HFF-Myc (cell line): ENCODE results near the gene HEXIM2.

Experiments used
- DNase-seq: peaks from one replicate; pipeline ENCODE4 v3.0.0-alpha.2; 2011; ENCODE audit warnings: low read depth; ENCODE audit errors: extremely low read depth
- H3K4me3 ChIP-seq: replicated peaks from 2 replicates; pipeline ENCODE4 v1.5.1; 2011; ENCODE audit warnings: low read depth, mild to moderate bottlenecking, control low read depth, low read length
- CTCF ChIP-seq: IDR thresholded peaks from 2 replicates; pipeline ENCODE4 v1.5.1; 2012; ENCODE audit warnings: mild to moderate bottlenecking, low read depth, low read length, control low read depth; ENCODE audit errors: missing control alignments

HEXIM2 gene

GRCh38 chr17:45145035-45145389, 16.7 kb upstream of the HEXIM2 start:
- no peak for DNase-seq
- no peak overlapping the region for H3K4me3 ChIP-seq
- TF ChIP-seq CTCF, result no peak

- TF ChIP-seq CTCF, result no peak
- no peak for DNase-seq
- no peak overlapping the region for H3K4me3 ChIP-seq
Measured at GRCh38 chr17:45146166-45146565, 15.5 kb upstream of the HEXIM2 start.

- DNase-seq, result no peak
- H3K4me3 ChIP-seq, result peak overlapping the region; percentile 63
- TF ChIP-seq CTCF, result no peak
Measured at GRCh38 chr17:45146592-45146889, 15.1 kb upstream of the HEXIM2 start.

- no peak for TF ChIP-seq CTCF
- no peak for DNase-seq
- peak overlapping the region; percentile 63 for H3K4me3 ChIP-seq
Measured at GRCh38 chr17:45146890-45147580, 14.6 kb upstream of the HEXIM2 start.

DNA sequence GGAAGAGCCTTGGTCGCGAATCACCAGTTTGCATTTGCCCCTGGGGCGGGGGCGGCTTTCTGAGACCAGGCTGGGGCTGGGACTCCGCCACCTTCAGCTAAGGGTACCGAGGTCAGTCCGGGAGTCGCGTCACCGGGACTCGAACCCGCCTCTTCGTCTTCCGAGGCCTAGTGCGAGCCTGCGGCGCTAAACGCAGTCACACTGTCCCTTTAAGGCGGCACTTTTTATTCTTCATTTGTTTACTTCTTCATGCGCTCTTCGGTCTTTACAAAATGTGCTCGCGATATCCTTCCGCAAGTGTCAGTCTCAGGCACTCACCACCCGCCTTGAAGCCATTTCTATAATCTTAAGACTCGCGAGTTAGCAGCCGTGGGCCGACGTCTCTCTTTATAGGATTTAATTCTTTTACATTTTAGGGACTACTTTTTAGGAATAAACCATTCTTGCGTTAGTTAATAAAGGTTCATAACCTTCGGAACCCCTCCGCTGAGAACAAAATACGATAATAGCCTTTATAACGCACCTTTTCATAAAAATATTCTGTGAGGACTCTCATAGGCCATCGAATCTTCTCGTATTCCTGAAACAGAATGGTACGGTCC, 14.0 kb upstream of the HEXIM2 start:
- no peak for TF ChIP-seq CTCF
- DNase-seq, result peak; percentile 91
- peak overlapping the region; percentile 63 for H3K4me3 ChIP-seq

- TF ChIP-seq CTCF, result no peak
- peak within 1 kb of the TSS; percentile 89 for H3K4me3 ChIP-seq
- peak; percentile 97 for DNase-seq
Measured at GRCh38 chr17:45148183-45149036, 13.3 kb upstream of the HEXIM2 start, which contains the start of gene HEXIM1. Gene HEXIM1, plus strand, starts transcription at chr17:45148475. Its CDS starts 716 bp downstream, at chr17:45149191.
